ENCODE results near the gene OGFR.

Gene OGFR

GRCh38 chr20:62816884-62817873 lies 12.5 kb downstream of the OGFR start, which contains the start of gene COL9A3:
TSS of gene COL9A3 (plus strand) at chr20:62817050. CDS start at chr20:62817065, 15 bp downstream.
- no peak for ATAC-seq
- TF ChIP-seq ZNF70 (CRISPR knock-in tag; IDR thresholded peaks at IDR 0.05) (no peak), TCF4 (CRISPR knock-in tag; IDR thresholded peaks at IDR 0.05; ENCODE audit: borderline replicate concordance) (no peak), ZFP3 (CRISPR knock-in tag; IDR thresholded peaks at IDR 0.05) (no peak)

GRCh38 chr20:62817975-62818591 lies 13.4 kb downstream of the OGFR start:
- TF ChIP-seq ARNTL (CRISPR knock-in tag; IDR thresholded peaks at IDR 0.05; ENCODE audit: borderline replicate concordance, low read depth) (no peak), GLIS3 (CRISPR knock-in tag; IDR thresholded peaks at IDR 0.05) (no peak), PPARA (CRISPR knock-in tag; IDR thresholded peaks at IDR 0.05; ENCODE audit: borderline replicate concordance) (no peak), TOX (CRISPR knock-in tag; IDR thresholded peaks at IDR 0.05; ENCODE audit: borderline replicate concordance) (no peak), CREB5 (CRISPR knock-in tag; IDR thresholded peaks at IDR 0.05; ENCODE audit: low read depth) (no peak), ZFP3 (CRISPR knock-in tag; IDR thresholded peaks at IDR 0.05) (no peak), SNAI2 (CRISPR knock-in tag; IDR thresholded peaks at IDR 0.05) (no peak), ZNF8 (CRISPR knock-in tag; IDR thresholded peaks at IDR 0.05) (no peak), TCF4 (CRISPR knock-in tag; IDR thresholded peaks at IDR 0.05; ENCODE audit: borderline replicate concordance) (no peak), ZNF565 (CRISPR knock-in tag; conservative IDR thresholded peaks at IDR 0.05; ENCODE audit: low read depth) (no peak), CSRNP3 (CRISPR knock-in tag; IDR thresholded peaks at IDR 0.05) (no peak), ESRRG (CRISPR knock-in tag; IDR thresholded peaks at IDR 0.05) (no peak), PATZ1 (CRISPR knock-in tag; IDR thresholded peaks at IDR 0.05; ENCODE audit: borderline replicate concordance) (no peak)
- ATAC-seq = no peak

- no peak for TF ChIP-seq TOX (CRISPR knock-in tag; IDR thresholded peaks at IDR 0.05; ENCODE audit: borderline replicate concordance)
- no peak for TF ChIP-seq ZNF8 (CRISPR knock-in tag; IDR thresholded peaks at IDR 0.05)
- TF ChIP-seq ISL1 (CRISPR knock-in tag; IDR thresholded peaks at IDR 0.05) = no peak
- TF ChIP-seq POU6F1 (CRISPR knock-in tag; IDR thresholded peaks at IDR 0.05; ENCODE audit: borderline replicate concordance, low read depth) = no peak
- peak; percentile 65 for ATAC-seq
These were observed 14.2 kb downstream of the OGFR start for GRCh38 chr20:62818592-62819493.

GRCh38 chr20:62819494-62820174 lies 15.0 kb downstream of the OGFR start:
- TF ChIP-seq ARNTL (CRISPR knock-in tag; IDR thresholded peaks at IDR 0.05; ENCODE audit: borderline replicate concordance, low read depth) (no peak), PPARA (CRISPR knock-in tag; IDR thresholded peaks at IDR 0.05; ENCODE audit: borderline replicate concordance) (no peak), ESRRG (CRISPR knock-in tag; IDR thresholded peaks at IDR 0.05) (no peak), ZNF8 (CRISPR knock-in tag; IDR thresholded peaks at IDR 0.05) (no peak), ZNF565 (CRISPR knock-in tag; conservative IDR thresholded peaks at IDR 0.05; ENCODE audit: low read depth) (no peak), TSHZ2 (CRISPR knock-in tag; IDR thresholded peaks at IDR 0.05) (no peak), OSR1 (CRISPR knock-in tag; IDR thresholded peaks at IDR 0.05) (no peak)
- peak; percentile 37 for ATAC-seq

All from SK-N-SH treated with all-trans-retinoic acid at 6 μM for 48 hours (cell line).